Measurements from ENCODE around the gene RNF141.

- no peak for TF ChIP-seq CTCF (IDR thresholded peaks at IDR 0.05)
- TF ChIP-seq POLR2A (IDR thresholded peaks at IDR 0.05) = no peak
Observed at GRCh38 chr11:10478574-10479550, 62.1 kb downstream of the RNF141 start.
